Measurements from ENCODE around the gene NEMP1.
A peak's percentile ranks its signal among the peaks of the same experiment; 100 is the strongest.

Gene NEMP1

GRCh38 chr12:57106021-57106708 lies 27.6 kb upstream of the NEMP1 start:
- DNase-seq (ENCODE audit: low read depth): no peak

- no peak for DNase-seq (ENCODE audit: low read depth)
Measured at GRCh38 chr12:57105011-57105753, 26.6 kb upstream of the NEMP1 start.

- DNase-seq (ENCODE audit: low read depth): no peak
Measured at GRCh38 chr12:57104292-57104910, 25.8 kb upstream of the NEMP1 start.

GRCh38 chr12:57103856-57104255 lies 25.3 kb upstream of the NEMP1 start:
- no peak for DNase-seq (ENCODE audit: low read depth)

DNA sequence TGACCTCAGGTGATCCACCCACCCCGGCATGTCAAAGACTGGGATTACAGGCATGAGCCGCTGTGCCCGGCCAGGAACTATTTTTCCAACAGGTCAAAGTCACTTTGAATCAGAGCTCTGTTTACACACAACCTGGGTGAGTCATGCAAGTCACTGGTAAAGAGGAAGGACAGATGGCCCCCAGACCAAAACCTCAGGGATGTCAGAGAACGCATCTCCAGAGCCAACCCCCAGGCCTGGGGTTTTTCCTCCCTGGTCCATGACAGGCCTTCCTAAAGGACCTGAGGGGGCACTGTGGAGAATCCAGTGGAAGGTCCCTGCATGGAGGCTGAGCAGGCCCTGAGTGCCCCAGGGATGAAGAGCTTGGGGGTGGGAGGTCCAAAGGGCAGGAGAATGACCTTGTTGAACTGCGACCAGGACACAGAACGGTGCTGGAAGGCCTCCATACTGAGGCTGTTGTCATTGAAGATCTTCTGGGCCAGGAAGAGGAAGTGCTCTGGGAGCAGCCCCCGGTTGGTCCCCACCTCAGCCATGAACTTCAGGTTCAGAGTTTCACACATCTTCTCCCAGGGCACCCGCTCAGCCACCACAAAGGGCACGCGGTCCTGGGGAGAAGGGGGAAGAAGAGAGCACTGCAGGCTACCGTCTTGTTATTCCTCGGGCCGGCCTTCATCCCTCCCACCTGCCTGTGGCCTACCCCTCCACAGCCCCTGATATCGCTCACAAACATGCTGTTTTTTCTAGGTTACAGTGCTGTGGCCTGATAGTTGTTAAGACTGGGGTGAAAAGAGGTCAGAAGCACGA lies 23.5 kb upstream of the NEMP1 start:
- no peak for DNase-seq (ENCODE audit: low read depth)

GRCh38 chr12:57099766-57100165 lies 21.2 kb upstream of the NEMP1 start:
- DNase-seq (ENCODE audit: low read depth): no peak

GRCh38 chr12:57099047-57099714 lies 20.6 kb upstream of the NEMP1 start:
- no peak for DNase-seq (ENCODE audit: low read depth)

GRCh38 chr12:57098546-57098945 lies 20.0 kb upstream of the NEMP1 start:
- no peak for DNase-seq (ENCODE audit: low read depth)

DNA sequence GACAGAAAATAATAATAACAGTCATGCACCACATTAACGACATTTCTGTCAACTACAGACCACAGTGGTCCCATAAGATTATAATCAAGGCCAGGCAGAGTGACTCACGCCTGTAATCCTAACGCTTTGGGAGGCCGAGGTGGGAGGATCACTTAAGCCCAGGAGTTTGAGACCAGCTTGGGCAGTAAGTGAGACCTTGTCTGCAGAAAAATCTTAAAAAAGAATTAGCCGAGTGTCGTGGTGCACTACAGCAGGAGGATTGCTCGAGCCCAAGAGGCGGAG lies 18.9 kb upstream of the NEMP1 start:
- DNase-seq (ENCODE audit: low read depth): no peak

DNA sequence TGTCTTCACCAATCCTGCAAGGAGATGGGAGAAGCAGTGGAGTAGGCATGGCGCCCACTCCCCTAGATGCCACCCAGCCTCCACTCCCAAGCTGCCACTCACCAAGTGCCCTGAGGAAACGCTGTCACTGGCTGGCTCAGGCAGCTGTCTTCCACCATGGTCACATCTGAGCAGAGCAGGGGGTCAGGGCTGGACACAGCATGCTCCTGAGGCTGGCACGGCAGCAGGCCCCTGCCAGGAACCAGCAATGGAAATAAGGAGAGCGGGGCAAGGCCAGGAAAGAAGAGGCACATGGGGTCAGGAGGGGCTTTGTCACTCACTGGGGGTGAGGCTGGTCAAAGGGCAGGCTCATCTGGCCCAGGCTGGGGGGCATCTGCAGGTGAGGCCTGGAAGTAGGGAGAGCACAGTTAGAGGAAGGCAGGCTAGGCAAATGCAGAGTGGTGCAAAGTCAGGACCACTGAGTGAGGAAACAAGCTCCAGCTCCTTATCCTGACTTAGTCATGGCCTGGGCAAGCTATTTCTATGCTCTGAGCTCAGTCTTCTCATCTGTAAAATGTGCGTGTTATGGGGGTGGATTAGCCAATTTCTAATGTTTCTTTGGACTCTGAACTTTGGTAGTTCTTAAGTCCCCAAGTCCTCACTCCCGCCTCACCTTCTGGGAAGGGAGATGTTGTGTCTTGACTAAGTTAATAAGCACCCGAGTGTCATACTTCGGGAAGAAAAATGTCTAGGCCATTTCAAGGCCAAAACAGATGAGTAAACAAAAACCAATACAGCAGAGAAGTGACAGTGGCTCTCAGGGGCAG lies 18.4 kb upstream of the NEMP1 start:
- no peak for DNase-seq (ENCODE audit: low read depth)

GRCh38 chr12:57096099-57096572 lies 17.5 kb upstream of the NEMP1 start:
- no peak for DNase-seq (ENCODE audit: low read depth)

DNA sequence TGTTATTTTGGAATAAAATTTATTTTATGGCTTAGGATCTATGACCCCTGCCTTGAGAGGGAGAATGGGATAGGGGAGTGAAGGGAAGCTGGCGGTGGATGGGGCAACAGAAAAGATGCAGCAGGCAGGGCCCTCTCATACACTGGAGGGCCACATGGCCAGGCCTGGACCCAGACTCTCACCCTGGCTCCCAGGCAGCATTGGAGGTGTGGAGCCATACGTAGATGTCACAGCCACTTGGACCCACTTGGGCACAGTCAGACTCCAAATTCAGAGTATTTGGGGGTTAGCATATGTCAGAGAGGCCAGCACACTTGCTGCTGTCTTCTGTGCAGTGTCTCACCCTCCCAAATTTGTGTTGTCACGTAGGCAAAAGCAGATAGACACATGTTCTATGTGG lies 16.8 kb upstream of the NEMP1 start:
- no peak for DNase-seq (ENCODE audit: low read depth)

- no peak for DNase-seq (ENCODE audit: low read depth)
Measured at GRCh38 chr12:57094208-57095160, 15.9 kb upstream of the NEMP1 start.

DNA sequence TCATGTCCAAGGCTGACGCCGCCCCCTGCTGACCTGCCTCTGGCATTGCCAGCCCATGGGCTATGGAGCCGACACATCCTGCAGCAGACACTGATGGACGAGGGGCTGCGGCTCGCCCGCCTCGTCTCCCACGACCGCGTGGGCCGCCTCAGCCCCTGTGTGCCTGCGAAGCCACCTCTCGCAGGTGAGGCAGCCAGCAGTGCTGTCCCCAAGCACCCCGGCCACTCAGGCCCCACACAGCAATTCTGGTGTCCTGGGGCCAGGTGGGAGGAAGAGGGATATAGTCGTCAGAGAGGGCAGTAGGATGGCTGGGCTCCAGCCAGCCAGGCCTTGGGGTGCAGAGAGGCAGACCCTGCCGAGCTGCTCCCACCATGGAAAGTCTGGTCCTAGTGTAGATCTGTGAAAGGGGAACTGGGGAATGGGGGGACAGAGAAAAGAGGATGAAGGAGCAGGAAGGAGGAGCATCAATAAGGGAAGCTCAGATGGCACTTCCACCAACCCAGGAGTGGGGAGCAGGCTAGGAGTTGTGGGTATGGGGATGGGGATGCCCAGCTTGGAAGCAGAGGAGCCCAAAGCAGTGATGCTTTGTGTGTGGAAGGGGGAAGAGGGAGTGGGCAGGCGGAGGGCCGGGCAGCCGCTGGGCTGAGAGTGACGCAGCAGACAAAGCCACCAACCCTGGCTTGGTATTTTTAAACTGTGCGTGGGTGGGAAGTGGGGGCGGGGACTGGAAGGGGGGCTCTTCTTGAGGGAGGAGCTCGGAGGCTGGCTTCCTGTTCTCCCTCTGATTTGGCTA lies 15.0 kb upstream of the NEMP1 start:
- peak; percentile 52 for DNase-seq (ENCODE audit: low read depth)

DNA sequence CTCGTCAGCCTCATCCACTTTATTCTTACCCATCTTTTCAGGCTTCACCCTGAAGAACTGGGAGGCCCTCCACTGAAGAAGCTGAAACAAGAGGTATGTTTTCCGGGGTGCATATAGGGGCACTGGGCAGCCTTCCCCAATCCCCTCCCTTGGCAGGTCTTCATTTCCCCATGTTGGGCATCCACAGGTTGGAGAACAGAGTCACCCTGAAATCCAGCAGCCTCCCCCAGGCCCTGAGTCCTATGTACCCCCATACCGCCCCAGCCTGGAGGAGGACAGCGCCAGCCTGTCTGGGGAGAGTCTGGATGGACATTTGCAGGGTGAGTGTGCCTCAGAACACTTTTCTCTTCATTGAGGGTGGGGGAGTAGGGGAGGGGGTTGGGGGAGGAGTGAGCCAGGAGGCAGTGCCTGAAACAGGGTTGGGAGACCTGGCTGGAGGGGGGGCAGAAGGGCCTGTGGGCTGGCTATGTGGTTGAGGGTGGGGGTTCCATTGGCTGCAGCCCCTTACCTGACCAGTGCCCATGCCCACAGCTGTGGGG lies 14.4 kb upstream of the NEMP1 start:
- no peak for DNase-seq (ENCODE audit: low read depth)

GRCh38 chr12:57092529-57092862 lies 13.9 kb upstream of the NEMP1 start:
- DNase-seq (ENCODE audit: low read depth): no peak

- DNase-seq (ENCODE audit: low read depth): no peak
Measured at GRCh38 chr12:57091638-57092528, 13.3 kb upstream of the NEMP1 start.

All from activated T-helper 9 cell treated with anti-CD3 and anti-CD28 coated beads, Interleukin-2, amount 50 U/mL, for 16 hours (primary cell).